BJ (cell line): ENCODE measurements around the gene WBP2. TPM values are rescaled to one million over a fixed set of nuclear protein-coding genes. Genes with fewer than 3 reads are reported as not detected.

Source experiments
- CTCF ChIA-PET: fragments of 350-600 bp; formaldehyde crosslinking; extraction: SDS; loops from one replicate; lab custom pipeline; 2021; ENCODE audit warnings: antibody characterized with exemption, inconsistent platforms; lab: Yijun Ruan, JAX
- POLR2A ChIA-PET: fragments of 300-600 bp; sonication (Branson Sonifier 250); formaldehyde crosslinking; extraction: SDS; loops from one replicate; lab custom pipeline; 2021; ENCODE audit warnings: antibody characterized with exemption; lab: Charles Lee
- DNase-seq: peaks from one replicate; pipeline ENCODE4 v3.0.0-alpha.2; 2011; ENCODE audit warnings: low read depth
- H3K27me3 ChIP-seq: 2 replicates; pipeline ENCODE4 v1.6.0; 2011; ENCODE audit warnings: low read length; ENCODE audit not compliant: control insufficient read depth, insufficient read depth
- H3K36me3 ChIP-seq: 2 replicates; pipeline ENCODE4 v1.5.1; 2011; ENCODE audit warnings: low read length; ENCODE audit not compliant: control insufficient read depth, insufficient read depth
- H3K4me3 ChIP-seq: 2 replicates; pipeline ENCODE4 v1.5.1; 2011; ENCODE audit warnings: low read depth, mild to moderate bottlenecking, control low read depth, low read length
- polyA plus RNA-seq: library from polyadenylated mRNA; depleted of rRNA; stranded (reverse); fragments of >200 nt; gene quantifications from 2 replicates; pipeline ENCODE4 v1.2.3, GENCODE V29; 2011
- TF ChIP-seq, protein P1 (sequence below): IDR thresholded peaks from 2 replicates; pipeline ENCODE4 v1.5.1; 2011; ENCODE audit warnings: low read depth, mild to moderate bottlenecking, control low read depth, inconsistent platforms, low read length, moderate library complexity; ENCODE audit not compliant: insufficient read depth

WBP2 gene
- polyA plus RNA-seq, 1 experiment = 37.0 TPM

DNA sequence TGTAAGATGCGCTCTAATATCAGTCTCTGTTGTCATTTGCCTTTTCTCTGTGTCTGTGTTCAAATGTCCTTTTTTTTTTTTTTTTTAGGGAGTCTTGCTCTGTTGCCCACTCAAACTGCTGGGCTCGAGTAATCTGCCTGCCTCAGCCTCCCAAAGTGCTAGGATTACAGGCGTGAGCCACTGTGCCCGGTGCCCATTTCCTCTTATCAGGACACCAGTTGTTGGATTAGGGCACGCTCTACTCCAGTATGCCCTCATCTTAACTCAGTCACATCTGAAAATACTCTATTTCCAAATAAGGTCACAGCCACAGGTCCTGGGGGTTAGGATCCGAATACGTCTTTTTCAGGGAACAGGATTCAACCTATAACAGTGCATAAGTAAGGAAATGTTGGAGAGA is 25.1 kb upstream of the WBP2 start:
- no peaks in the 10 kb centered on the region for H3K36me3 ChIP-seq
- no peak overlapping the region for H3K4me3 ChIP-seq
- H3K27me3 ChIP-seq = peaks cover 2% of the 10 kb centered on the region; the same call in 1 of the 2 replicates
- TF ChIP-seq, protein P1, sequence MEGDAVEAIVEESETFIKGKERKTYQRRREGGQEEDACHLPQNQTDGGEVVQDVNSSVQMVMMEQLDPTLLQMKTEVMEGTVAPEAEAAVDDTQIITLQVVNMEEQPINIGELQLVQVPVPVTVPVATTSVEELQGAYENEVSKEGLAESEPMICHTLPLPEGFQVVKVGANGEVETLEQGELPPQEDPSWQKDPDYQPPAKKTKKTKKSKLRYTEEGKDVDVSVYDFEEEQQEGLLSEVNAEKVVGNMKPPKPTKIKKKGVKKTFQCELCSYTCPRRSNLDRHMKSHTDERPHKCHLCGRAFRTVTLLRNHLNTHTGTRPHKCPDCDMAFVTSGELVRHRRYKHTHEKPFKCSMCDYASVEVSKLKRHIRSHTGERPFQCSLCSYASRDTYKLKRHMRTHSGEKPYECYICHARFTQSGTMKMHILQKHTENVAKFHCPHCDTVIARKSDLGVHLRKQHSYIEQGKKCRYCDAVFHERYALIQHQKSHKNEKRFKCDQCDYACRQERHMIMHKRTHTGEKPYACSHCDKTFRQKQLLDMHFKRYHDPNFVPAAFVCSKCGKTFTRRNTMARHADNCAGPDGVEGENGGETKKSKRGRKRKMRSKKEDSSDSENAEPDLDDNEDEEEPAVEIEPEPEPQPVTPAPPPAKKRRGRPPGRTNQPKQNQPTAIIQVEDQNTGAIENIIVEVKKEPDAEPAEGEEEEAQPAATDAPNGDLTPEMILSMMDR = no peak
- ChIA-PET CTCF (interaction anchor here (0.7 to 6.6 kb wide), 3 partner anchors 16 to 31 kb away, joined by 4 to 58 read pairs (median 4); partner anchors contain the start of genes TRIM65 and WBP2), POLR2A (no interaction called here)
- DNase-seq = no peak

GRCh38 chr17:75878174-75878998 is 23.3 kb upstream of the WBP2 start, which contains the start of gene TRIM47:
Gene TRIM47, minus strand, starts transcription at chr17:75878581. Its CDS starts 33 bp downstream, at chr17:75878548.
- Histone ChIP-seq H3K27me3 (peaks cover 2% of the 10 kb centered on the region; the same call in 1 of the 2 replicates), H3K4me3 (peak within 1 kb of the TSS; percentile 31), H3K36me3 (no peaks in the 10 kb centered on the region)
- no peak for DNase-seq
- ChIA-PET POLR2A (interaction anchor here (1.5 kb wide), 1 partner anchor 98 kb away, joined by 5 read pairs; no protein-coding TSS in a partner anchor), CTCF (interaction anchor here (0.7 to 6.6 kb wide), 14 partner anchors 9 to 518 kb away, joined by 3 to 58 read pairs (median 4); partner anchors contain the start of genes TRIM65 and WBP2)
- TF ChIP-seq, protein P1 = peak; percentile 39

DNA sequence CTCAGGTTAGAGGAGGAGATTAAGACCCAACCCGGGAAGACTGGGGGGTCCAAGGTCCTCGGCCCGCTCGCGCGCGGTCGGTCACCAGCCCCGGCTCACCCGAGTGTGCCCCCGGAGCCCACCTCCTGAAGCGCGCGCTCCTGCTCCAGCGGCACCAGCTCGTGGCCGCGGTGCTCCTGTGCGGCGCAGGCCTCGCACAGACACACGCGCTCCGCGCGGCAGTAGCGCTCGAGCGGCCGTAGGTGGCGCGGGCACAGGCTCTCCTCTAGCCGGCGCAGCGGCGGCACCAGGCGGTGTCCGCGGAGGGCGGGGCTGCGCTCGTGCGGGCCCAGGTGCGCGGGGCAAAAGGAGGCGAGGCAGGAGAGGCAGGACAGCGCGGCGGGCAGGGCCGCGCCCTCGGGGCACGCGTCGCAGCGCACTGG is 22.6 kb upstream of the WBP2 start:
- ChIA-PET POLR2A (interaction anchor here (1.5 kb wide), 1 partner anchor 98 kb away, joined by 5 read pairs; no protein-coding TSS in a partner anchor), CTCF (interaction anchor here (0.6 to 6.6 kb wide), 19 partner anchors 10 to 519 kb away, joined by 3 to 58 read pairs (median 4); partner anchors contain the start of genes TRIM65 and WBP2)
- TF ChIP-seq, protein P1 = peak; percentile 35
- H3K36me3 ChIP-seq = no peaks in the 10 kb centered on the region
- peaks cover 2% of the 10 kb centered on the region; the same call in 1 of the 2 replicates for H3K27me3 ChIP-seq
- peak overlapping the region; percentile 31 for H3K4me3 ChIP-seq
- no peak for DNase-seq

DNA sequence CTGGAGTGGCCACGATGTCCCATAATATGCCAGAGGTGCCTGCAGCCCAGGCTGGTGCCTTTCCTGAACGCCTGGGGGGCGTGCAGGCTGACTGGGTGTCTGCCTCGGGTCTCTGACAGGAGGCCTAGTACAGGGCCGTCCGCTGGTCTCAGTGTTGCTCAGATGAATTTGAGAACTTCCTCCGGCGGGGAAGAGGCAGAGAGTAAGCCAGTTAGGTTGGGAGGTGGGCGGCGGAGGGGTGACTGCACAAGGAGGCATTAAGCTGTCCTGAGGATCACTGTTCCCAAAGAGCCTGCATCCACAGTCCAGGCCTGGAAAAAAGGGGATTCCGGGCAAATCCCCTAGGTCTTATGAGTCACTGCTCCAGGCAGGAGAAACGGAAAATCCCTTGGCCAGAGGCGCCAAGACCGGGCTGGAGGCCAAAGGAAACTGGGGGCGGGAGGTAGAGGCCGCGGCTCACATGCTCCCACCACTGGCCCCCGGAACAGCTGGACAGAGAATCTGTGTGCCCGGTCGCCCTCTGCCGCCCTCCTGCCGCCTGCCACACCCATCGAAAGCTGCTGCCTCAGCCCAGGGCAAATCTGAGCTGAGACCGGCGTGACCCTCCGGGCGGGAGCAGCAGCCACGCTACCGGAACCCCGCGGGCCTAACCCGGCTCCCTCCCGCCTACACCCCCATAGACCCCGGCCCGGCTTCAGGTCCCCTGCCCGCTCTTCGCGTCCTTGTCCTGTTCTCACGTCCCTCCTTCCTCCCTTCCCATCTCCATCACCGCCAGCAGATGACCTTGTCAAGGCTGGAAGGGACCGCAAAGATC is 22.0 kb upstream of the WBP2 start:
- peak; percentile 77 for DNase-seq
- ChIA-PET CTCF (interaction anchor here (0.6 to 6.6 kb wide), 18 partner anchors 9 to 520 kb away, joined by 3 to 58 read pairs (median 3); partner anchors contain the start of genes TRIM65 and WBP2), POLR2A (interaction anchor here (1.5 kb wide), 1 partner anchor 97 kb away, joined by 5 read pairs; no protein-coding TSS in a partner anchor)
- TF ChIP-seq, protein P1 = peak; percentile 28
- Histone ChIP-seq H3K27me3 (peaks cover 2% of the 10 kb centered on the region; the same call in 1 of the 2 replicates), H3K36me3 (no peaks in the 10 kb centered on the region), H3K4me3 (peak overlapping the region; percentile 31)
